Activated T-helper 2 cell treated with anti-CD3 and anti-CD28 coated beads, Interferon-gamma antibody, Interleukin-2, Interleukin-4, amounts not matched to agents 10 μg/mL and 5 μg/mL and 100 μg/mL, durations not matched to agents 14 hours and 24 hours and 36 hours (primary cell): ENCODE data around the gene SLC12A9. TPM values are rescaled to one million over a fixed set of nuclear protein-coding genes. Genes with fewer than 3 reads are reported as not detected.
"Not testable (repeated sequence)": the region's sequence is repeated elsewhere in the genome, so short reads cannot be mapped to it uniquely, and the experiment has no call there.

ENCODE experiments used
- DNase-seq: peaks from one replicate; pipeline ENCODE4 v3.0.0; 2021; ENCODE audit warnings: low spot score
- H3K27ac Mint-ChIP-seq: one replicate; pipeline ENCODE4 v1.8.0; 2021; ENCODE audit warnings: mixed read lengths
- H3K27me3 Mint-ChIP-seq: one replicate; pipeline ENCODE4 v1.8.0; 2021; ENCODE audit warnings: low read depth, mixed read lengths
- H3K36me3 Mint-ChIP-seq: one replicate; pipeline ENCODE4 v1.8.0; 2021; ENCODE audit warnings: low read depth, mixed read lengths
- H3K4me1 Mint-ChIP-seq: one replicate; pipeline ENCODE4 v1.8.0; 2021; ENCODE audit warnings: low read depth, mixed read lengths
- H3K4me3 Mint-ChIP-seq: one replicate; pipeline ENCODE4 v1.8.0; 2021; ENCODE audit warnings: low read depth, mild to moderate bottlenecking, moderate library complexity, mixed read lengths
- H3K9me3 Mint-ChIP-seq: one replicate; pipeline ENCODE4 v1.8.0; 2021; ENCODE audit warnings: mixed read lengths
- intact Hi-C: fragments of 100-400 bp; cut with micrococcal nuclease; formaldehyde crosslinking; loops from one replicate; pipeline ENCODE4 v1.15.1; 2023
- total RNA-seq: library from RNA; stranded (reverse); gene quantifications from 2 replicates; pipeline ENCODE4 v1.2.3, GENCODE V29; 2022

Gene SLC12A9
- total RNA-seq, 1 donor from 2014 or later: 31.6 TPM

DNA sequence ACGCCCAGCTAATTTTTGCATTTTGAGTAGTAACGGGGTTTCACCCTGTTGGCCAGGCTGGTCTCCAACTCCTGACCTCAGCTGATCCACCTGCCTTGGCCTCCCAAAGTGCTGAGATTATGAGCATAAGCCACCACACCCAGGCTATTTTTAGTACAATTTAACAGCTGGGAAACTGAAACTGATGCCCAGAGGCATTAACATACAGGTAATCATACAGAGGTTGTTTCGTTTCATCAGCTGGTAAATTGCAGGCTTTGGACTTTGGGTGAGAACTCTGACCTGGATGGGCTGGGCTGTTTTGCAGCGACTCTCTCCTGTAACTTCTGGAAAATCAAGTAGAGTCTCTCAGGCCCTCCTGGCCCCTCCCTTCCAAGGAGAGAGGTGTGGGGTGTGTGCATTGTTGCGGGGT, 49.4 kb downstream of the SLC12A9 start:
- Mint-ChIP-seq H3K27me3 (peaks cover 20% of the 10 kb centered on the region), H3K4me3 (no peak overlapping the region), H3K4me1 (no peaks in the 10 kb centered on the region), H3K36me3 (no peaks in the 10 kb centered on the region), H3K27ac (no peak overlapping the region), H3K9me3 (no peaks in the 10 kb centered on the region)
- DNase-seq: no peak
- intact Hi-C loops: no loop called here

DNA sequence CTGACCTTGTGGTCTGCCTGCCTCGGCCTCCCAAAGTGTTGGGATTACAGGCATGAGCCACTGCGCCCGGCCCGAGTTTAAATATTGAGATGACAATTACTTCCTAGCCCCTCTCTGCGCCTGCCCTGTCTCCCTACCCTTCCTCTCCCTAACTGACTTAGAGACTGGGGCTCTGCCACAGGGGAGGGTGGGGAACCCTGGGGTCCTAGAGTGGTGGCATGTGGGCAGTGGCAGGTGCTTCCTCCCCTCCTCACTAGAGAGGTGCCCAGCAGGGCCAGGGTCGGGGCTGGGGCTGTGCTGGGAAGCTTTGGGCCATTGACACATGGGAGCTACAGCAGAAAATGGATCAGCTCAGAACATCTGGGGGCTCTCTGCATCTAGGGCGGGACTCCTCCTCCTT, 50.1 kb downstream of the SLC12A9 start:
- H3K27me3 Mint-ChIP-seq: peaks cover 15% of the 10 kb centered on the region
- no peak overlapping the region for H3K27ac Mint-ChIP-seq
- H3K36me3 Mint-ChIP-seq: no peaks in the 10 kb centered on the region
- intact Hi-C loops: no loop called here
- H3K4me3 Mint-ChIP-seq: no peak overlapping the region
- H3K9me3 Mint-ChIP-seq: no peaks in the 10 kb centered on the region
- H3K4me1 Mint-ChIP-seq: no peaks in the 10 kb centered on the region
- no peak for DNase-seq

- Mint-ChIP-seq H3K4me1 (no peaks in the 10 kb centered on the region), H3K27me3 (peaks cover 3% of the 10 kb centered on the region), H3K36me3 (no peaks in the 10 kb centered on the region), H3K27ac (no peak overlapping the region), H3K4me3 (no peak overlapping the region), H3K9me3 (no peaks in the 10 kb centered on the region)
- intact Hi-C loops: no loop called here
- DNase-seq: no peak
Observed at GRCh38 chr7:100908512-100908911, 56.0 kb downstream of the SLC12A9 start.

DNA sequence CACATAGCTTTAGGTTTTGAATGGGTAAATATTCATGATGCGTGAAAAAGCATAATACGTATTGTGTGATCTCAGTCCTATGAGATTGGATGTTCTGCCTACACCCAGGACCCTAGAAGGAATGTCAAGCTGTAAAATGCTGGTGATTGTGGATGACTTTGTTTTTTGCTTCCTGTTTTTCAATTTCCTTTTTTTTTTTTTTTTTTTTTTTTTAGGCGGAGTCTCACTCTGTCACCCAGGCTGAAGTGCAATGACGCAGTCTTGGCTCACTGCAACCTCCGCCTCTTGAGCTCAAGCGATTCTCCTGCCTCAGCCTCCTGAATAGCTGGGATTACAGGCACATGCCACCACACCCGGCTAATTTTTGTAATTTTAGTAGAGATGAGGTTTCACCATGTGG, 57.9 kb downstream of the SLC12A9 start:
- H3K27me3 Mint-ChIP-seq, DNase-seq, H3K36me3 Mint-ChIP-seq, intact Hi-C loops, H3K4me1 Mint-ChIP-seq, H3K4me3 Mint-ChIP-seq, H3K27ac Mint-ChIP-seq, H3K9me3 Mint-ChIP-seq: not testable (repeated sequence)

DNA sequence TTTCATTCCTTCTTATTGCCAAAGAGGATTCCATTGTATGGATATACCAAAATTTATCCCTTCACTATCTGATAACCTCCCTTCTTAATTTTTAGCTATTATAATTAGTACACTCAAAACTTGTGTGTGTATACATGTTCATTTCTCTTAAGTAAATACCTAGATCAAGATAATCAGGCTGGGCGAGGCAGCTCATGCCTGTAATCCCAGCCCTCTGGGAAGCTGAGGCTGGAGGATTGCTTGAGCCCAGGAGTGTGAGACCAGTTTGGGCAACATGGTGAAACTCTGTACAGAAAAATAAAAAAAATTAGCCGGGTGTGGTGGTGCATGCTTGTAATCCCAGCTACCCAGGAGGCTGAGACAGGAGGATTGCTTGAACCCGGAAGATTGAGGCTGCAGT, 59.0 kb downstream of the SLC12A9 start:
- intact Hi-C loops: no loop called here
- no peaks in the 10 kb centered on the region for H3K4me1 Mint-ChIP-seq
- H3K27ac Mint-ChIP-seq: no peak overlapping the region
- no peak for DNase-seq
- H3K27me3 Mint-ChIP-seq: no peaks in the 10 kb centered on the region
- H3K9me3 Mint-ChIP-seq: no peaks in the 10 kb centered on the region
- H3K4me3 Mint-ChIP-seq: no peak overlapping the region
- H3K36me3 Mint-ChIP-seq: no peaks in the 10 kb centered on the region

DNA sequence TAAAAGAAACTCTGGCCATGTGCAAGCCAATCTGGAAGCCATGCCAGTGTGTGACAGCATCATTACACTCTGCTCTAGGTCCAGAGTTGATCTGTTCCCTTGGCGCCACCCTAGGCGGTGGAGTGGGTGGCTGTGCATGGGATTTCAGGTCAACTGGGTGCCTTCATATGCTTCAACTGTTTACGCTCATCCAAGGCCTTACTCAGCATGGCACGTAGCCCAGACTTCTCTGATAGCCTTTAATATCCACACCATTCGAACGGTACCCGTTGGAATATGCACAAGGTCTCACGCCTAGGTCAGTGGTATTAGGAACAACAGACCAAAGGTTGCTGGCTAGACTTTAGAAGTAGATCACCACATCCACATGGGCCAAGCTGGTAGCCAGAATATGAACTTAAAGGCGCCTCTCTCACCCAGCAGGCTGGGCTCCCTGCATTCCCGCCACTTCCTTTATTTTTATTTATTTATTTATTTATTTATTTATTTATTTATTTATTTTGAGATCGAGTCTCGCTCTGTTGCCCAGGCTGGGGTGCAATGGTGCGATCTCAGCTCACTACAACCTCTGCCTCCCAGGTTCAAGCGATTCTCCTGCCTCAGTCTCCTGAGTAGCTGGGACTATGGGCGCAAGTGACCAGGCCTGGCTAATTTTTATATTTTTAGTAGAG, 61.8 kb downstream of the SLC12A9 start:
- Mint-ChIP-seq H3K27me3 (no peaks in the 10 kb centered on the region), H3K27ac (no peak overlapping the region), H3K4me1 (no peaks in the 10 kb centered on the region), H3K9me3 (no peaks in the 10 kb centered on the region), H3K4me3 (no peak overlapping the region), H3K36me3 (no peaks in the 10 kb centered on the region)
- intact Hi-C loops: no loop called here
- DNase-seq: no peak

- intact Hi-C loops: no loop called here
Observed at GRCh38 chr7:100914879-100915447, 62.5 kb downstream of the SLC12A9 start.

More at GRCh38 chr7:100914879-100915447, 62.5 kb downstream of the SLC12A9 start:
- Mint-ChIP-seq H3K4me1 (no peaks in the 10 kb centered on the region), H3K36me3 (no peaks in the 10 kb centered on the region), H3K9me3 (no peaks in the 10 kb centered on the region), H3K27me3 (no peaks in the 10 kb centered on the region), H3K27ac (no peak overlapping the region), H3K4me3 (no peak overlapping the region)
- no peak for DNase-seq

Other genes with a start within 250 kb of the SLC12A9 start
- 14.1 TPM in 2 replicates for gene MOSPD3, start 240.2 kb upstream of the SLC12A9 start, total RNA-seq
- gene TFR2, start 211.2 kb upstream of the SLC12A9 start, total RNA-seq: 16.7 and 19.7 TPM in 2 replicates
- not detected in 2 replicates for gene ACTL6B, start 196.3 kb upstream of the SLC12A9 start, total RNA-seq
- gene GNB2, start 179.0 kb upstream of the SLC12A9 start, total RNA-seq: 221 and 224 TPM in 2 replicates
- 51.0 and 53.9 TPM in 2 replicates for gene GIGYF1, start 158.5 kb upstream of the SLC12A9 start, total RNA-seq
- gene POP7, start 146.6 kb upstream of the SLC12A9 start, total RNA-seq: 67.6 and 68.7 TPM in 2 replicates
- gene EPO, start 132.2 kb upstream of the SLC12A9 start, total RNA-seq: 0.14 TPM in 1 of 2 replicates, not detected in the other
- not detected in 2 replicates for gene ZAN, start 119.1 kb upstream of the SLC12A9 start, total RNA-seq
- 2.1 and 2.4 TPM in 2 replicates for gene EPHB4, start 25.2 kb upstream of the SLC12A9 start, total RNA-seq
- gene TRIP6, start 14.7 kb downstream of the SLC12A9 start, total RNA-seq: 38.5 and 38.7 TPM in 2 replicates
- gene SRRT, start 22.4 kb downstream of the SLC12A9 start, total RNA-seq: 280 and 290 TPM in 2 replicates
- 3.8 and 5.0 TPM in 2 replicates for gene UFSP1, start 37.0 kb downstream of the SLC12A9 start, total RNA-seq
- 0.09 and 0.21 TPM in 2 replicates for gene ACHE, start 43.2 kb downstream of the SLC12A9 start, total RNA-seq
- 0.11 TPM in 1 of 2 replicates, not detected in the other for gene MUC3A, start 96.8 kb downstream of the SLC12A9 start, total RNA-seq
- 0.85 and 1.4 TPM in 2 replicates for gene MUC12, start 116.9 kb downstream of the SLC12A9 start, total RNA-seq
- gene MUC17, start 167.4 kb downstream of the SLC12A9 start, total RNA-seq: not detected in 2 replicates
- gene TRIM56, start 232.8 kb downstream of the SLC12A9 start, total RNA-seq: 42.6 and 43.8 TPM in 2 replicates